PC-3 (cell line): ENCODE measurements around the gene CNIH3. TPM values are rescaled to one million over a fixed set of nuclear protein-coding genes. Genes with fewer than 3 reads are reported as not detected.

Experiments
- ATAC-seq: fragments of 200-7000 bp; cut with Tn5 transposase; 2 replicates; pipeline ENCODE4 v1.9.1; 2020; ENCODE audit warnings: mild to moderate bottlenecking, moderate library complexity
- BruUV-seq: library from RNA; stranded (reverse); fragments of 400-500 nt; replicated peaks from 2 replicates; lab custom pipeline; 2021; lab: Mats Ljungman, UMichigan
- CTCF ChIA-PET: fragments of 300-600 bp; sonication (Branson Sonifier 250); formaldehyde crosslinking; loops from one replicate; lab custom pipeline; 2022; ENCODE audit warnings: antibody characterized with exemption; lab: Charles Lee
- POLR2A ChIA-PET: fragments of 300-600 bp; sonication (Branson Sonifier 250); formaldehyde crosslinking; loops from one replicate; lab custom pipeline; 2022; ENCODE audit warnings: antibody characterized with exemption; ENCODE audit not compliant: unreplicated experiment; lab: Charles Lee
- DNase-seq: peaks from one replicate; pipeline ENCODE4 v3.0.0-alpha.2; 2015
- H2AFZ ChIP-seq: fragments of 300-600 bp; sonication (generic); 2 replicates; pipeline ENCODE4 v1.6.0; 2016; ENCODE audit warnings: antibody characterized with exemption, low read length
- H3F3A ChIP-seq: fragments of 300-600 bp; sonication (generic); one replicate; pipeline ENCODE4 v1.6.0; 2017; ENCODE audit warnings: antibody characterized with exemption, low read length, control low read depth, mild to moderate bottlenecking; ENCODE audit not compliant: unreplicated experiment
- H3K27ac ChIP-seq: fragments of 300-600 bp; sonication (generic); 2 replicates; pipeline ENCODE4 v1.5.1; 2016; ENCODE audit warnings: mild to moderate bottlenecking, low read length
- H3K27me3 ChIP-seq: fragments of 300-600 bp; sonication (generic); 2 replicates; pipeline ENCODE4 v1.6.1; 2016; ENCODE audit warnings: low read length, mixed read lengths
- H3K36me3 ChIP-seq: fragments of 300-600 bp; sonication (generic); 2 replicates; pipeline ENCODE4 v1.6.1; 2016; ENCODE audit warnings: low read depth, mixed run types, low read length, mixed read lengths
- H3K4me1 ChIP-seq: fragments of 300-600 bp; sonication (generic); 2 replicates; pipeline ENCODE4 v1.5.1; 2016; ENCODE audit warnings: low read length; ENCODE audit not compliant: insufficient read depth
- H3K4me2 ChIP-seq: fragments of 300-600 bp; sonication (generic); 2 replicates; pipeline ENCODE4 v1.6.0; 2016; ENCODE audit warnings: low read length
- H3K4me3 ChIP-seq: fragments of 300-600 bp; sonication (generic); 2 replicates; pipeline ENCODE4 v1.5.1; 2016; ENCODE audit warnings: mild to moderate bottlenecking, low read length, mixed read lengths
- H3K79me2 ChIP-seq: fragments of 300-600 bp; sonication (generic); 2 replicates; pipeline ENCODE4 v1.6.1; 2017; ENCODE audit warnings: low read length, mixed read lengths
- H3K9ac ChIP-seq: fragments of 300-600 bp; sonication (generic); 2 replicates; pipeline ENCODE4 v1.6.0; 2016; ENCODE audit warnings: mild to moderate bottlenecking, low read length
- H3K9me2 ChIP-seq: fragments of 300-600 bp; sonication (generic); replicated peaks from 2 replicates; pipeline ENCODE4 v1.6.1; 2016; ENCODE audit warnings: mixed run types, low read length, mixed read lengths
- H3K9me3 ChIP-seq: fragments of 300-600 bp; sonication (generic); 2 replicates; pipeline ENCODE4 v1.6.1; 2016; ENCODE audit warnings: low read length, mixed read lengths
- H4K20me1 ChIP-seq: fragments of 300-600 bp; sonication (generic); 2 replicates; pipeline ENCODE4 v1.6.1; 2016; ENCODE audit warnings: low read length, mixed read lengths
- CTCF ChIP-seq: fragments of 300-600 bp; sonication (generic); conservative IDR thresholded peaks from 2 replicates; pipeline ENCODE4 v1.5.1; 2017; ENCODE audit warnings: antibody characterized with exemption, low read depth, mild to moderate bottlenecking, low read length
- EZH2 ChIP-seq: fragments of 300-600 bp; sonication (generic); IDR thresholded peaks from one replicate; pipeline ENCODE4 v1.6.1; 2017; ENCODE audit warnings: antibody characterized with exemption, mild to moderate bottlenecking, low read length; ENCODE audit not compliant: unreplicated experiment
- EZH2phosphoT487 ChIP-seq: fragments of 300-600 bp; sonication (generic); IDR thresholded peaks from 2 replicates; pipeline ENCODE4 v1.6.1; 2018; ENCODE audit warnings: mild to moderate bottlenecking, antibody characterized with exemption, low read length, borderline replicate concordance
- intact Hi-C: fragments of 100-400 bp; cut with micrococcal nuclease; formaldehyde crosslinking; loops from 2 replicates; pipeline ENCODE4 v1.9.0; 2023
- total RNA-seq: library from RNA; depleted of rRNA; stranded (reverse); fragments of >200 nt; gene quantifications from 2 replicates; pipeline ENCODE4 v1.2.3, GENCODE V29; 2014

Gene CNIH3
- total RNA-seq, 1 experiment from 2014 or later: 7.4 TPM

GRCh38 chr1:224718470-224719053 lies 102.4 kb downstream of the CNIH3 start:
- no peaks in the 10 kb centered on the region for H4K20me1 ChIP-seq
- H3F3A ChIP-seq: no peaks in the 10 kb centered on the region
- no peaks in the 10 kb centered on the region for H3K79me2 ChIP-seq
- no peaks in the 10 kb centered on the region for H3K36me3 ChIP-seq
- no peak overlapping the region for H2AFZ ChIP-seq
- H3K4me2 ChIP-seq: no peak overlapping the region
- intact Hi-C loops: no loop called here
- no peaks in the 10 kb centered on the region for H3K27me3 ChIP-seq
- no TSS peak for BruUV-seq
- ChIA-PET CTCF (no interaction called here), POLR2A (no interaction called here)
- no peak for TF ChIP-seq CTCF
- no peak for TF ChIP-seq EZH2phosphoT487
- no peak for TF ChIP-seq EZH2
- DNase-seq (no peak), ATAC-seq (no peak)
- no peaks in the 10 kb centered on the region for H3K4me1 ChIP-seq
- H3K27ac ChIP-seq: no peak overlapping the region
- H3K4me3 ChIP-seq: no peak overlapping the region
- no peaks in the 10 kb centered on the region for H3K9me3 ChIP-seq
- no peak overlapping the region for H3K9ac ChIP-seq
- H3K9me2 ChIP-seq: no peaks in the 10 kb centered on the region

GRCh38 chr1:224719716-224720115 lies 103.6 kb downstream of the CNIH3 start:
- Histone ChIP-seq H3K4me1 (no peaks in the 10 kb centered on the region), H3K36me3 (no peaks in the 10 kb centered on the region), H3K79me2 (no peaks in the 10 kb centered on the region), H3K9me2 (no peaks in the 10 kb centered on the region), H3K4me3 (no peak overlapping the region), H3F3A (no peaks in the 10 kb centered on the region), H3K4me2 (no peak overlapping the region), H2AFZ (no peak overlapping the region), H4K20me1 (no peaks in the 10 kb centered on the region), H3K9me3 (no peaks in the 10 kb centered on the region), H3K27ac (no peak overlapping the region), H3K27me3 (no peaks in the 10 kb centered on the region), H3K9ac (no peak overlapping the region)
- TF ChIP-seq CTCF: no peak
- TF ChIP-seq EZH2: no peak
- TF ChIP-seq EZH2phosphoT487: no peak
- intact Hi-C loops: no loop called here
- ChIA-PET POLR2A (no interaction called here), CTCF (interaction anchor here (0.5 kb wide), 1 partner anchor 12 kb away, joined by 3 read pairs; no protein-coding TSS in a partner anchor)
- ATAC-seq (no peak), DNase-seq (no peak)
- no TSS peak for BruUV-seq

- Histone ChIP-seq H3K4me1 (no peaks in the 10 kb centered on the region), H3K9me3 (no peaks in the 10 kb centered on the region), H4K20me1 (no peaks in the 10 kb centered on the region), H3K9me2 (no peaks in the 10 kb centered on the region), H3K79me2 (no peaks in the 10 kb centered on the region), H3F3A (no peaks in the 10 kb centered on the region), H3K27me3 (no peaks in the 10 kb centered on the region), H3K36me3 (no peaks in the 10 kb centered on the region), H3K27ac (no peak overlapping the region), H3K4me3 (no peak overlapping the region), H3K9ac (no peak overlapping the region), H3K4me2 (no peak overlapping the region), H2AFZ (no peak overlapping the region)
- intact Hi-C loops: no loop called here
- ATAC-seq (no peak), DNase-seq (no peak)
- TF ChIP-seq EZH2phosphoT487 (no peak), CTCF (no peak), EZH2 (no peak)
- BruUV-seq: no TSS peak
- ChIA-PET POLR2A (no interaction called here), CTCF (no interaction called here)
Observed at GRCh38 chr1:224720216-224720615, 104.1 kb downstream of the CNIH3 start.
